A549 (cell line): ENCODE measurements around the gene CTIF.

Experiments
- BHLHE40 ChIP-seq: IDR thresholded peaks from 2 replicates; pipeline ENCODE4 v1.6.1; 2012; ENCODE audit warnings: low read depth, low read length, inconsistent platforms
- EP300 ChIP-seq, 2 experiments: fragments of >200 bp; sonication (Bioruptor Twin); formaldehyde crosslinking; IDR thresholded peaks; 2 replicates in 1 of 2; 3 replicates in 1 of 2; pipeline ENCODE4 v1.6.1; 2016 to 2017
- HMGXB4 ChIP-seq: fragments of 250-450 bp; sonication (Bioruptor Pico); IDR thresholded peaks from 2 replicates; pipeline ENCODE4 v1.5.0; 2021; ENCODE audit warnings: mild to moderate bottlenecking, moderate library complexity, borderline replicate concordance
- MAX ChIP-seq: IDR thresholded peaks from 2 replicates; pipeline ENCODE4 v1.6.1; 2012
- RAD21 ChIP-seq, 2 experiments: fragments of >200 bp in 1 of 2; sonication (Bioruptor Twin) in 1 of 2; formaldehyde crosslinking in 1 of 2; IDR thresholded peaks in 1 of 2; conservative IDR thresholded peaks in 1 of 2; 2 replicates in 1 of 2; 3 replicates in 1 of 2; pipeline ENCODE4 v1.6.1; 2012 to 2018; ENCODE audit warnings: inconsistent platforms in 1 of 2
- REST ChIP-seq: fragments of 200-600 bp; sonication (generic); IDR thresholded peaks from 2 replicates; pipeline ENCODE4 v1.6.1; 2016; ENCODE audit warnings: antibody characterized with exemption, mild to moderate bottlenecking, moderate library complexity
- SMC3 ChIP-seq: fragments of >200 bp; sonication (Bioruptor Twin); formaldehyde crosslinking; IDR thresholded peaks from 3 replicates; pipeline ENCODE4 v1.6.1; 2018; ENCODE audit warnings: inconsistent platforms
- TF ChIP-seq, protein P1 (sequence below): fragments of >200 bp; sonication (Bioruptor Twin); formaldehyde crosslinking; IDR thresholded peaks from 3 replicates; pipeline ENCODE4 v1.5.1; 2016

- TF ChIP-seq, protein P1, sequence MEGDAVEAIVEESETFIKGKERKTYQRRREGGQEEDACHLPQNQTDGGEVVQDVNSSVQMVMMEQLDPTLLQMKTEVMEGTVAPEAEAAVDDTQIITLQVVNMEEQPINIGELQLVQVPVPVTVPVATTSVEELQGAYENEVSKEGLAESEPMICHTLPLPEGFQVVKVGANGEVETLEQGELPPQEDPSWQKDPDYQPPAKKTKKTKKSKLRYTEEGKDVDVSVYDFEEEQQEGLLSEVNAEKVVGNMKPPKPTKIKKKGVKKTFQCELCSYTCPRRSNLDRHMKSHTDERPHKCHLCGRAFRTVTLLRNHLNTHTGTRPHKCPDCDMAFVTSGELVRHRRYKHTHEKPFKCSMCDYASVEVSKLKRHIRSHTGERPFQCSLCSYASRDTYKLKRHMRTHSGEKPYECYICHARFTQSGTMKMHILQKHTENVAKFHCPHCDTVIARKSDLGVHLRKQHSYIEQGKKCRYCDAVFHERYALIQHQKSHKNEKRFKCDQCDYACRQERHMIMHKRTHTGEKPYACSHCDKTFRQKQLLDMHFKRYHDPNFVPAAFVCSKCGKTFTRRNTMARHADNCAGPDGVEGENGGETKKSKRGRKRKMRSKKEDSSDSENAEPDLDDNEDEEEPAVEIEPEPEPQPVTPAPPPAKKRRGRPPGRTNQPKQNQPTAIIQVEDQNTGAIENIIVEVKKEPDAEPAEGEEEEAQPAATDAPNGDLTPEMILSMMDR, result no peak
- TF ChIP-seq HMGXB4 (CRISPR knock-in tag) (no peak), BHLHE40 (no peak), REST (no peak), MAX (no peak), EP300 (IDR thresholded peaks at IDR 0.05) (no peak), SMC3 (no peak), RAD21 (conservative IDR thresholded peaks at IDR 0.05 in 1 of 2, IDR thresholded peaks at IDR 0.05 in 1 of 2) (no peak)
Measured at GRCh38 chr18:48698707-48699106, 159.9 kb downstream of the CTIF start.
